ENCODE data around the gene GGTA1.

DNA sequence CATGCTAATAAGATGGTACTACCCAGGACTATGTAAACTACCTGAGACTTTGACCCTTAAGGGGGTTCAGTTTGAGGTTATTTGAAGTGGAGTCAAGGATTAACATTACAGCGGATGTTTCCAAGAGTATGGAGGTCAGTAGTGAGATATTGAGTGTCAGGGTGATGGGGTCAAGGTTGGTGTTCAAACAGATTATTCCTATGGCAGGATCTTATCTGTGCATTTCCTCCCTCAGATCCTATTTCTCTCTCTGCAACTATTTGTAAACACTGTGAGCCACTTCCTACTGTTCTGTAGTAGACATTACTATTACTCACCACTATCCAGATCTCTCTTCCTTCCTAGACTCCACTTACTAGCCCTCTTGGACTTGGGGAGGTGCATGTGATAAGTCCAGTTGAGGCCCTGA is 75.6 kb downstream of the GGTA1 start:
- TF ChIP-seq, protein P1, sequence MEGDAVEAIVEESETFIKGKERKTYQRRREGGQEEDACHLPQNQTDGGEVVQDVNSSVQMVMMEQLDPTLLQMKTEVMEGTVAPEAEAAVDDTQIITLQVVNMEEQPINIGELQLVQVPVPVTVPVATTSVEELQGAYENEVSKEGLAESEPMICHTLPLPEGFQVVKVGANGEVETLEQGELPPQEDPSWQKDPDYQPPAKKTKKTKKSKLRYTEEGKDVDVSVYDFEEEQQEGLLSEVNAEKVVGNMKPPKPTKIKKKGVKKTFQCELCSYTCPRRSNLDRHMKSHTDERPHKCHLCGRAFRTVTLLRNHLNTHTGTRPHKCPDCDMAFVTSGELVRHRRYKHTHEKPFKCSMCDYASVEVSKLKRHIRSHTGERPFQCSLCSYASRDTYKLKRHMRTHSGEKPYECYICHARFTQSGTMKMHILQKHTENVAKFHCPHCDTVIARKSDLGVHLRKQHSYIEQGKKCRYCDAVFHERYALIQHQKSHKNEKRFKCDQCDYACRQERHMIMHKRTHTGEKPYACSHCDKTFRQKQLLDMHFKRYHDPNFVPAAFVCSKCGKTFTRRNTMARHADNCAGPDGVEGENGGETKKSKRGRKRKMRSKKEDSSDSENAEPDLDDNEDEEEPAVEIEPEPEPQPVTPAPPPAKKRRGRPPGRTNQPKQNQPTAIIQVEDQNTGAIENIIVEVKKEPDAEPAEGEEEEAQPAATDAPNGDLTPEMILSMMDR (conservative IDR thresholded peaks at IDR 0.05; ENCODE audit: low read depth, low read length), result no peak
- no peak for TF ChIP-seq EZH2phosphoT487 (IDR thresholded peaks at IDR 0.05; ENCODE audit: borderline replicate concordance, low read length)

Data from PC-3 (cell line).